SK-N-SH (cell line): ENCODE results near the gene GAB4.

ENCODE experiments used
- EP300 ChIP-seq, 2 experiments: IDR thresholded peaks; 2 replicates each; pipeline versions ENCODE4 v1.4.0 to v1.6.1; 2012; ENCODE audit warnings: borderline replicate concordance in 1 of 2, low read depth in 1 of 2, low read length in 1 of 2
- NRF1 ChIP-seq: IDR thresholded peaks from 2 replicates; pipeline ENCODE4 v1.6.1; 2012; ENCODE audit warnings: low read depth, mild to moderate bottlenecking, low read length
- POLR2AphosphoS5 ChIP-seq: IDR thresholded peaks from 2 replicates; pipeline ENCODE4 v1.6.1; 2012; ENCODE audit warnings: low read depth, low read length
- SIN3A ChIP-seq: IDR thresholded peaks from 2 replicates; pipeline ENCODE4 v1.6.1; 2012; ENCODE audit warnings: low read depth, mild to moderate bottlenecking, low read length, moderate library complexity, borderline replicate concordance
- SMC3 ChIP-seq: IDR thresholded peaks from 2 replicates; pipeline ENCODE4 v1.6.1; 2012; ENCODE audit warnings: low read depth, low read length, improper control_type of control experiment
- YY1 ChIP-seq: IDR thresholded peaks from 2 replicates; pipeline ENCODE4 v1.4.0; 2012; ENCODE audit warnings: low read depth, mild to moderate bottlenecking
- TF ChIP-seq, protein P1 (sequence below): IDR thresholded peaks from 2 replicates; pipeline ENCODE4 v1.4.0; 2012; ENCODE audit warnings: low read depth, borderline replicate concordance
- TF ChIP-seq, protein P2 (sequence below): fragments of 200-600 bp; sonication (generic); IDR thresholded peaks from 2 replicates; pipeline ENCODE4 v1.6.1; 2017; ENCODE audit warnings: antibody characterized with exemption, mild to moderate bottlenecking, moderate library complexity
- TF ChIP-seq, protein P3 (sequence below): IDR thresholded peaks from 2 replicates; pipeline ENCODE4 v1.6.1; 2012; ENCODE audit warnings: mild to moderate bottlenecking, low read depth, low read length, moderate library complexity

DNA sequence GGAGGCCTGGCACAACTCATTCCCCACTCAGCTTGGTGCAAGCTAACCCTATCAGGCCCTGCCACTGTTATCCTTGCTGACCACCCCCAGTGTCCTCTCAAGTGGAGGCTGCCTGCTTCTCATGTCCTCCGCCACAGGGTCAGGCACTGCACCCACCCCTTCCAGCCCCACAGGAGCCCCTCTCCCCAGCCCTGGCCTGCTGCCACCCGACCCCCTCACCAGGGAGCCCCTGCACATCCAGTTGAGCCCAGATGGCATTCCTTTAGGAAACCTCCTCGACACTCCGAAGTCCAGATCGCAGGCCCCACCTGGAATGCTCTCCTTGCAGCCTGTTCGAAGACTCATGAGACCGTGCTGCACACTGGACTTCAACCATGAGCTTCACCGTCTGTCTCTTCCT is 48.8 kb upstream of the GAB4 start:
- TF ChIP-seq, protein P1, sequence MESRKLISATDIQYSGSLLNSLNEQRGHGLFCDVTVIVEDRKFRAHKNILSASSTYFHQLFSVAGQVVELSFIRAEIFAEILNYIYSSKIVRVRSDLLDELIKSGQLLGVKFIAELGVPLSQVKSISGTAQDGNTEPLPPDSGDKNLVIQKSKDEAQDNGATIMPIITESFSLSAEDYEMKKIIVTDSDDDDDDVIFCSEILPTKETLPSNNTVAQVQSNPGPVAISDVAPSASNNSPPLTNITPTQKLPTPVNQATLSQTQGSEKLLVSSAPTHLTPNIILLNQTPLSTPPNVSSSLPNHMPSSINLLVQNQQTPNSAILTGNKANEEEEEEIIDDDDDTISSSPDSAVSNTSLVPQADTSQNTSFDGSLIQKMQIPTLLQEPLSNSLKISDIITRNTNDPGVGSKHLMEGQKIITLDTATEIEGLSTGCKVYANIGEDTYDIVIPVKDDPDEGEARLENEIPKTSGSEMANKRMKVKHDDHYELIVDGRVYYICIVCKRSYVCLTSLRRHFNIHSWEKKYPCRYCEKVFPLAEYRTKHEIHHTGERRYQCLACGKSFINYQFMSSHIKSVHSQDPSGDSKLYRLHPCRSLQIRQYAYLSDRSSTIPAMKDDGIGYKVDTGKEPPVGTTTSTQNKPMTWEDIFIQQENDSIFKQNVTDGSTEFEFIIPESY = no peak
- TF ChIP-seq SMC3 (no peak), EP300 (IDR thresholded peaks at IDR 0.05; ENCODE audit: borderline replicate concordance in 1 of 2, low read depth in 1 of 2, low read length in 1 of 2) (no peak), POLR2AphosphoS5 (no peak), YY1 (no peak), NRF1 (no peak), SIN3A (no peak)
- TF ChIP-seq, protein P2, sequence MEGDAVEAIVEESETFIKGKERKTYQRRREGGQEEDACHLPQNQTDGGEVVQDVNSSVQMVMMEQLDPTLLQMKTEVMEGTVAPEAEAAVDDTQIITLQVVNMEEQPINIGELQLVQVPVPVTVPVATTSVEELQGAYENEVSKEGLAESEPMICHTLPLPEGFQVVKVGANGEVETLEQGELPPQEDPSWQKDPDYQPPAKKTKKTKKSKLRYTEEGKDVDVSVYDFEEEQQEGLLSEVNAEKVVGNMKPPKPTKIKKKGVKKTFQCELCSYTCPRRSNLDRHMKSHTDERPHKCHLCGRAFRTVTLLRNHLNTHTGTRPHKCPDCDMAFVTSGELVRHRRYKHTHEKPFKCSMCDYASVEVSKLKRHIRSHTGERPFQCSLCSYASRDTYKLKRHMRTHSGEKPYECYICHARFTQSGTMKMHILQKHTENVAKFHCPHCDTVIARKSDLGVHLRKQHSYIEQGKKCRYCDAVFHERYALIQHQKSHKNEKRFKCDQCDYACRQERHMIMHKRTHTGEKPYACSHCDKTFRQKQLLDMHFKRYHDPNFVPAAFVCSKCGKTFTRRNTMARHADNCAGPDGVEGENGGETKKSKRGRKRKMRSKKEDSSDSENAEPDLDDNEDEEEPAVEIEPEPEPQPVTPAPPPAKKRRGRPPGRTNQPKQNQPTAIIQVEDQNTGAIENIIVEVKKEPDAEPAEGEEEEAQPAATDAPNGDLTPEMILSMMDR = no peak
- TF ChIP-seq, protein P3, sequence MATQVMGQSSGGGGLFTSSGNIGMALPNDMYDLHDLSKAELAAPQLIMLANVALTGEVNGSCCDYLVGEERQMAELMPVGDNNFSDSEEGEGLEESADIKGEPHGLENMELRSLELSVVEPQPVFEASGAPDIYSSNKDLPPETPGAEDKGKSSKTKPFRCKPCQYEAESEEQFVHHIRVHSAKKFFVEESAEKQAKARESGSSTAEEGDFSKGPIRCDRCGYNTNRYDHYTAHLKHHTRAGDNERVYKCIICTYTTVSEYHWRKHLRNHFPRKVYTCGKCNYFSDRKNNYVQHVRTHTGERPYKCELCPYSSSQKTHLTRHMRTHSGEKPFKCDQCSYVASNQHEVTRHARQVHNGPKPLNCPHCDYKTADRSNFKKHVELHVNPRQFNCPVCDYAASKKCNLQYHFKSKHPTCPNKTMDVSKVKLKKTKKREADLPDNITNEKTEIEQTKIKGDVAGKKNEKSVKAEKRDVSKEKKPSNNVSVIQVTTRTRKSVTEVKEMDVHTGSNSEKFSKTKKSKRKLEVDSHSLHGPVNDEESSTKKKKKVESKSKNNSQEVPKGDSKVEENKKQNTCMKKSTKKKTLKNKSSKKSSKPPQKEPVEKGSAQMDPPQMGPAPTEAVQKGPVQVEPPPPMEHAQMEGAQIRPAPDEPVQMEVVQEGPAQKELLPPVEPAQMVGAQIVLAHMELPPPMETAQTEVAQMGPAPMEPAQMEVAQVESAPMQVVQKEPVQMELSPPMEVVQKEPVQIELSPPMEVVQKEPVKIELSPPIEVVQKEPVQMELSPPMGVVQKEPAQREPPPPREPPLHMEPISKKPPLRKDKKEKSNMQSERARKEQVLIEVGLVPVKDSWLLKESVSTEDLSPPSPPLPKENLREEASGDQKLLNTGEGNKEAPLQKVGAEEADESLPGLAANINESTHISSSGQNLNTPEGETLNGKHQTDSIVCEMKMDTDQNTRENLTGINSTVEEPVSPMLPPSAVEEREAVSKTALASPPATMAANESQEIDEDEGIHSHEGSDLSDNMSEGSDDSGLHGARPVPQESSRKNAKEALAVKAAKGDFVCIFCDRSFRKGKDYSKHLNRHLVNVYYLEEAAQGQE = no peak
